ENCODE measurements around the gene HOXA7. TPM values are rescaled to one million over a fixed set of nuclear protein-coding genes. Genes with fewer than 3 reads are reported as not detected.

Gene HOXA7
- total and polyA plus RNA-seq, 11 donors: 0.29 TPM; not detected in 10

DNA sequence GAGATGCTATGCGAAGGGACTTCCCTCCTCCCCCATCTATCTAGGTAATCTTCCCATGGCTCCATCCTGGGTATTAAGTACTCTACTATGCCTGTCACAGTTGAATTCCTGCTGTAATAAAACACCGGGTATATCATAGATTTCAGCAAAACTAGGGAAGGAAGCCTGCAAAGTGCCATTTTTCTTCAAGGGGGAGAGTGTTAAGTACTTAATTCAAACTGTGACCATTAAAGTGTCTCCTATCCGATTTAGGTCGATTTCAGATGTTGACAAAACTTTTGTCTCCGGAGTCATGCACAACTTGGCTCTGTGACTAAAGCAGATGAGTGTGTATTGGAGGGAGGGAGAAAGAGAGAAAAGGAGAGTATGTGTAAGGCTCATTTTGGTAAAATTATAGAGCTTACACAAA lies 30.5 kb downstream of the HOXA7 start:
- Histone ChIP-seq H3K4me3 (no peak overlapping the region), H3K27me3 (peaks cover 31 to 98% (median 81%) of the 10 kb centered on the region in 9 donors), H3K9me3 (no peaks in the 10 kb centered on the region), H3K27ac (peak overlapping the region in 1 of 12 donors; percentile 48), H3K4me1 (peaks cover 0 to 14% (median 0%) of the 10 kb centered on the region in 12 donors), H3K36me3 (no peaks in the 10 kb centered on the region)
- TF ChIP-seq, protein P1, sequence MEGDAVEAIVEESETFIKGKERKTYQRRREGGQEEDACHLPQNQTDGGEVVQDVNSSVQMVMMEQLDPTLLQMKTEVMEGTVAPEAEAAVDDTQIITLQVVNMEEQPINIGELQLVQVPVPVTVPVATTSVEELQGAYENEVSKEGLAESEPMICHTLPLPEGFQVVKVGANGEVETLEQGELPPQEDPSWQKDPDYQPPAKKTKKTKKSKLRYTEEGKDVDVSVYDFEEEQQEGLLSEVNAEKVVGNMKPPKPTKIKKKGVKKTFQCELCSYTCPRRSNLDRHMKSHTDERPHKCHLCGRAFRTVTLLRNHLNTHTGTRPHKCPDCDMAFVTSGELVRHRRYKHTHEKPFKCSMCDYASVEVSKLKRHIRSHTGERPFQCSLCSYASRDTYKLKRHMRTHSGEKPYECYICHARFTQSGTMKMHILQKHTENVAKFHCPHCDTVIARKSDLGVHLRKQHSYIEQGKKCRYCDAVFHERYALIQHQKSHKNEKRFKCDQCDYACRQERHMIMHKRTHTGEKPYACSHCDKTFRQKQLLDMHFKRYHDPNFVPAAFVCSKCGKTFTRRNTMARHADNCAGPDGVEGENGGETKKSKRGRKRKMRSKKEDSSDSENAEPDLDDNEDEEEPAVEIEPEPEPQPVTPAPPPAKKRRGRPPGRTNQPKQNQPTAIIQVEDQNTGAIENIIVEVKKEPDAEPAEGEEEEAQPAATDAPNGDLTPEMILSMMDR (IDR thresholded peaks at IDR 0.05): no peak
- no peak for TF ChIP-seq POLR2A (IDR thresholded peaks at IDR 0.05)
- DNase-seq (no peak), ATAC-seq (no peak)
- intact Hi-C loops (cut with DNase I): no loop called here
- 18 to 34% (median 20%) methylated on average over 5 of the region's 5 CpGs for WGBS, 4 donors

DNA sequence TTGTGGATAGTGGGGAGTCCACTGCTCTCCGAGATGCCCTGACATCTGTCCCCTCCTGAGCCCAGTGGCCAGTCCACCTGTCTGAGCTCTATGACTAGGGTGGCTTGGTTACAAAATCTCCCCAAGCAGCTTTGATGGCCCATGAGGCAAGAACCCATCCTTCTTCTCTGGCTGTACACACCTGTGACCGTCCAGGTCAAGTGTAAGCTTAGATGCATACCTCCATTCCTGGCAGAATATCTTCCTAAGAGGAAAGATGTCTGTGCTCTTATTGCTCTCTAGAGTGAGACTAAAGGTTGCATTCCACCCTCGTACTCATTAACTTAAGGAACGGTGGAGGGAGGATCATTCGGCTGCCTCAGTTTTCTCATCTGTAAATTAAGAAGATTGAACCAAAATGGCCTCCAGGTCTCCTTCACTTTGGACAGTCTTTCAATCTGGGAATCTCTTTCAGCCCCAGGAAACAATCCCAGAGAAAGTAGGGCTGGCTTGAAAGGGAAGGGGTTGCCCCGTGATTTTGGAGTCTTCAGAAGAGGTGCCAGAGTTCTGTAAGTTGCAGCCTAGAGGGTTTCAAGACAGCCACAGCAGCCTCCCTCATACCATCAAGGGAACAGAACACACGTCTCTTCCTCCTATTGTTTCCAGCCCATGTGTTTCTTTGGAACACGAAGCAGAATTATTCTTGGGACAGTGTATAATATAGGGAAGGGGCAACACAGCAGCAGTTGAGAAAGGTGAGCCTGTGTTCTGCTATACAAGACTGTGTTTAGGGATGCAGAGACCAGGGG lies 31.4 kb downstream of the HOXA7 start:
- TF ChIP-seq, protein P1 (IDR thresholded peaks at IDR 0.05): no peak
- no peak for TF ChIP-seq POLR2A (IDR thresholded peaks at IDR 0.05)
- intact Hi-C loops (cut with DNase I): no loop called here
- Histone ChIP-seq H3K4me1 (peaks cover 0 to 8% (median 0%) of the 10 kb centered on the region in 12 donors), H3K27ac (peak overlapping the region in 2 of 12 donors; percentile 0 to 48), H3K27me3 (peaks cover 36 to 98% (median 84%) of the 10 kb centered on the region in 9 donors), H3K36me3 (no peaks in the 10 kb centered on the region), H3K9me3 (no peaks in the 10 kb centered on the region), H3K4me3 (no peak overlapping the region)
- 20 to 34% (median 27%) methylated on average over 8 of the region's 8 CpGs for WGBS, 4 donors
- ATAC-seq: no peak
- no peak for DNase-seq

DNA sequence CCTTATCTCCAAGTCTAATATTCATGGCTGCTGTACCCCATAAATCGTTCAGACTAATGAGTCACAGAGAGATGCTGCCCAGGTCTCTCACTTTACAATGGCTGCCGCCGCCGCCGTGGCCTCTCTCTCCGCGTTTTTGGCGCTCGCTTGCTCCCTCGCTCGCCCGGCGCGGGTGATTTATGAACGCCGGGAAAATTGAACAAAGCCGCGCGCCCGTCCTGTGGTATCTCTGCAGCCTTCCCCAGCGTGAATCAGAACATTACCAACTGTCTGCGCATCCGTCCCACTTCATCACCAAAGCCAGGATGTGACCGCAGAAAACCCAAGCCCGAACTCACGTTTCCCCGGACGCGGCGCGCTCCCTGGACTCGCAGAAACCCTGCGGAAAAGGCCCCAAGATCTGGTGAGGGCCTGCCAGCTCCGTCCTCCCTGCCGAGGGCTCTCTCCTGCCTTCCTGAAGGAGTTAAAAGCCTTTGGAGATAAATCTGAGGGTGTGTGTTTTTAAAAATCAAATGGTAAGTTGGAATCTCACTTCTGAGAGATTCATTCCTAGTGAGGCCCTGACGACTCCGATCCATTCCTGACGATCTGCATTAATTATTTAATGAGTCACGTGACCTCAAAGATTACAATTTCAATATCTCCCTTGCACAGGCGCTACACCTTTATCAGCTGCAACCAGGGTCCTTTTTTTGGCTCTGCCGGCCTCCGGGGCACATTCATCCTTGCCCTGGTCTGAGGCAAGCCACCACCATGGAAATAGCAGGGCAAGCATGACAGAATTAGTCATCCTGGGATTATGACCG lies 32.2 kb downstream of the HOXA7 start:
- peak overlapping the region in 1 of 12 donors; percentile 48 for H3K27ac ChIP-seq
- ATAC-seq (no peak), DNase-seq (no peak)
- H3K36me3 ChIP-seq: no peaks in the 10 kb centered on the region
- no peaks in the 10 kb centered on the region for H3K9me3 ChIP-seq
- 22 to 34% (median 23%) methylated on average over 41 to 43 of the region's 43 CpGs for WGBS, 4 donors
- H3K4me3 ChIP-seq: no peak overlapping the region
- H3K27me3 ChIP-seq: peaks cover 35 to 99% (median 85%) of the 10 kb centered on the region in 9 donors
- peaks cover 0 to 3% (median 0%) of the 10 kb centered on the region in 12 donors for H3K4me1 ChIP-seq
- intact Hi-C loops (cut with DNase I): no loop called here
- TF ChIP-seq, protein P1 (IDR thresholded peaks at IDR 0.05): no peak
- TF ChIP-seq POLR2A (IDR thresholded peaks at IDR 0.05): no peak

All from heart left ventricle (tissue), 16 donors.